Right ventricle myocardium superior (tissue), 1 donor: ENCODE measurements around the gene MVP. TPM values are rescaled to one million over a fixed set of nuclear protein-coding genes. Genes with fewer than 3 reads are reported as not detected.
A peak's percentile ranks its signal among the peaks of the same experiment; 100 is the strongest.
"Not testable (repeated sequence)": the region's sequence is repeated elsewhere in the genome, so short reads cannot be mapped to it uniquely, and the experiment has no call there.

ENCODE experiments used
- ATAC-seq: fragments of 200-7000 bp; cut with Tn5 transposase; one replicate; pipeline ENCODE4 v1.9.1; 2020; ENCODE audit warnings: mild to moderate bottlenecking; ENCODE audit not compliant: poor library complexity
- DNase-seq: peaks from one replicate; pipeline ENCODE4 v3.0.0-alpha.2; 2020
- intact Hi-C: fragments of 100-400 bp; cut with DNase I; formaldehyde crosslinking; loops from one replicate; pipeline ENCODE4 v1.11.2; 2022
- total RNA-seq: library from RNA; stranded (reverse); fragmentation: NEBNext Ultra II Directional; extraction: Animal tissue kit (Norgen Biotek cat#: 25700); gene quantifications from one replicate; pipeline ENCODE4 v1.2.1, GENCODE V29; 2021
- donor health status: DM: no; HTN: yes; CAD: no; lungs with severe emphysema.

The MVP gene
- total RNA-seq, 1 donor from 2014 or later, result 45.5 TPM

DNA sequence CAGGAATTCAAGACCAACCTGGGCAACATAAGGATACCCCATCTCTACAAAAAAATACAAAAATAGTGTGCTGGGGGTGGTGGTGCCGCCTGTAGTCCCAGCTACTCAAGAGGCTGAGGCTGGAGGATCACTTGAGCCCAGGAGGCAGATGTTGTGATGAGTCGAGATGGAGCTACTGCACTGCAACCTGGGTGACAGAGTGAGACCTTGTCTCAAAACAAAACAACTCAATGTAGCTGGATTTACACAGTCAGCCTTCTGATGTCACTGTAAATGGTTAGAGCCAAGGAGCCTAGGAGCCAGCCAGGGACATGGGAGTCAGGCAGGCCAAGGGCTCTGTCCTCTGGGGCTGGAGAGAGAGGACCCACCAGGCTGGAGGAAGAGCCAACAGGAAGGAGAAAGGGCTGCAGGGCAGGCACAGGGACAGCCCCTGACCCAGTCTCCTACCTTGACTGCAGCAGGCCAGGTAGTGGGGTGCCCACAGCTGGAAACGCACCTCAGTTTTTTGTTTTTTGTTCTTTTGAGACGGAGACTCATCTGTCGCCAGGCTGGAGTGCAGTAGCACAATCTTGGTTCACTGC lies 34.3 kb downstream of the MVP start:
- ATAC-seq, result no peak
- DNase-seq, result no peak
- intact Hi-C loops, result no loop called here

- ATAC-seq, result no peak
- intact Hi-C loops, result no loop called here
- no peak for DNase-seq
Observed at GRCh38 chr16:29857133-29857760, 37.0 kb downstream of the MVP start.

DNA sequence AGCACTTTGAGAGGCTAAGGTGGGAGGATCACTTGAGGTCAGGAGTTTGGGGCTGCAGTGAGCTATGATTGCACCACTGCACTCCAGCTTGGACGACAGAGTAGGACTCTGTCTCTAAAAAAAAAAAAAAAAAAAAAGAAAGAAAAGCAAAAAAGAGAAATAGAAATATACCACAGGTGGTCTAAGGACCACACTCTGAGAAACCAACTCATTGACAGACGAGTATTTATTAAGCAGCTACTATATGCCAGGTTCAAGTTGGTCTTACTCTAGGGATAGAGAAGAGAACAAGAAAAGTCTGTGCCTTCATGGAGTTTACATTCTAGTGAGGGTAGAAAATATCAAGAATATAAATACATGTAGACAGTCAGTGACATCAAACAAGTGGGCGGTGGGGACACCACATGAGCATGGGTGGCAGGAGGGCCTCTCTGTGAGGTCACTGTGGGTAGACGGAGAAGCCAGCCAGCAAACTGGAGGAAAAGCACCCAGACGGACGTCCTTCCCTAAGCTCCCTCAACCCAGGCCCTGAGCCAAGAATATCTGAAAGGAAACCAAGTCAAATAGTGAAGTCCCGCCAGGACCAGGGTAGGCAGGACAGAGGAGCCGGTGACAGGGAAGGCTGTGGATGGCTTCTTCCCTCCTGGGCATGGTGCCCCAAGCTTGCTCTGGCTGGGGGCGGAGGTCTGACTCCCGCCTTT lies 38.0 kb downstream of the MVP start:
- ATAC-seq (no peak), DNase-seq (no peak)
- intact Hi-C loops, result no loop called here

DNA sequence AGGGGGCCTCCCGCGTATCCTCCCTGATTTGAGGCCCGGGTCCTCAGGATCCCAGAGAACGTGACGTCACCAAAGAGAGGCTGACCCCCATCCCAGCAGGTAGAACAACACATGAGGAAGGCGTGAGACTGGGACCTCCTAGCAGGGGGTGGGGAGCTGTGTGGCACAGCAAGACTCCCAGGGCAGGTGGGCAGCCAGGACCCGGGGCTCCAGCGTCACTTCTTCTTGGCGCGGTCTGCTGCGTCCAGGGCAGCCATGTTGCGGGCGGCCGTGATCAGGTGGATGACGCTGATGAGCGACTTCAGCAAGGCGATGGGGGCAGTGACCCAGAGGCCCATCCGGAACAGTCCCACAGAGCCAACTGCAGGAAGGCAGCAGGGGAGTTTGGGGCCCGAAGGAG lies 38.7 kb downstream of the MVP start:
- no peak for ATAC-seq
- DNase-seq, result no peak
- intact Hi-C loops, result no loop called here

DNA sequence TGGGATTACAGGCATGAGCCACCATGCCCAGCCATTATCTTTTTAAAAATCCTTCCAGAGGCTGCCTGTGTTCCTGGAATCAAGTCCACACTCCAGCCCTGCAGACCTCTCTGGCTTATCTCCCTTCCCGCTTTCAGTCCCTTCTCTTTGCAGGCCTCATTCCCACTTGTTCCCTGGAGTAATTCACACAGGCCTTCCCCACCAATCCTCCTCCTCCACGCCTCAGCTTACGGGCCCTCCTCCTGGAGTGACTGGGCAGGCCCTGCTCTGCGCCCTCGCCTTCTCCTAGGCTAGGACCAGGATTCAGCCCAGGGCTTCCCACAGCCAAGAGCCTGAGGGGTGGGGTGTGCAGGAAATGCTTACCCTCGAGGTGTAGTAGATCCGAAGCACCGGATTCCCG lies 40.0 kb downstream of the MVP start:
- intact Hi-C loops, result no loop called here
- ATAC-seq (peak; percentile 9), DNase-seq (peak; percentile 67)

GRCh38 chr16:29862383-29862883 lies 42.2 kb downstream of the MVP start:
- intact Hi-C loops, result no loop called here
- no peak for DNase-seq

GRCh38 chr16:29862884-29863668 lies 42.8 kb downstream of the MVP start, which contains the start of gene CDIPT:
Gene CDIPT, minus strand, starts transcription at chr16:29863226. Its CDS starts 369 bp downstream, at chr16:29862857.
- intact Hi-C loops, result no loop called here
- DNase-seq (peak; percentile 95), ATAC-seq (peak; percentile 97)

More at GRCh38 chr16:29862383-29862883, 42.2 kb downstream of the MVP start:
- peak; percentile 19 for ATAC-seq

- ATAC-seq (no peak), DNase-seq (no peak)
- intact Hi-C loops, result no loop called here
Observed at GRCh38 chr16:29863669-29863984, 43.4 kb downstream of the MVP start.

DNA sequence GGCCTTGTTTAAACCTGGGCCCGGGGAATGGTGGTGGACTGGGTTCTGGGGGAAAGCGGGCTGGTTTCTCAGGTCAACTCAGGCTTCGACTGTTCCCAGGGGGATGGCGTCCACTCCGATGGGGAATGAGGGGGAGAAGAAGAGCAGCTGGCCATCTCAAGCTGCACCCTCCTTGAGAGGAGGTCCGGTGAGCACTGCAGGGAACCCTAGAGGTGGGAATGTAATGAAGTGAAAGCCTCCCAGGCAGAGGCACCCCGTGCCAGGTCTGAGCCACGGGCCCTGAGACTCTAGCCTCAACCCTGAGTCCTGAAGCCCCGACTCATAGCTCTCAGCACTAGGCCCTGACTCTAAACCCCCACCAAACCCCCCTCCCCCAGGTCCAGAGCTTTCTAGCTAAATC lies 43.9 kb downstream of the MVP start:
- DNase-seq, result no peak
- ATAC-seq, result no peak
- intact Hi-C loops, result no loop called here

GRCh38 chr16:29868396-29869009 lies 48.2 kb downstream of the MVP start:
- intact Hi-C loops, result no loop called here
- ATAC-seq (no peak), DNase-seq (no peak)

DNA sequence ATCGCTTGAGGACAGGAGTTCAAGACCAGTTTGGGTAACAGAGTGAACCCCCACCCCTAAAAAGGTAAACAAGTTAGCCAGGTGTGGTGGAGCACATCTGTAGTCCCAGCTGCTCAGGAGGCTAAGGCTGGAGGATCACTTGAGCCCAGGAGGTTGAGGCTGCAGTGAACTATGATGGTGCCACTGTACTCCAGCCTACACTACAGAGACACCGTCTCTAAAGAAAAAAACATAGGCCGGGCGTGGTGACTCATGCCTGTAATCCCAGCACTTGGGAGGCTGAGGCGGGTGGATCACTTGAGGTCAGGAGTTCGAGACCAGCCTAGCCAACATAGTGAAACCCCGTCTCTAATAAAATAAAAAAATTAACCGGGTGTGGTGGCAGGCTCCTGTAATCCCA lies 48.8 kb downstream of the MVP start:
- intact Hi-C loops, DNase-seq, ATAC-seq: not testable (repeated sequence)

GRCh38 chr16:29871822-29872546 lies 51.7 kb downstream of the MVP start:
- intact Hi-C loops, result loop anchor here (10.0 kb wide), 2 partner anchors 63 to 133 kb away; no protein-coding TSS in a partner anchor
- ATAC-seq, result no peak
- no peak for DNase-seq

DNA sequence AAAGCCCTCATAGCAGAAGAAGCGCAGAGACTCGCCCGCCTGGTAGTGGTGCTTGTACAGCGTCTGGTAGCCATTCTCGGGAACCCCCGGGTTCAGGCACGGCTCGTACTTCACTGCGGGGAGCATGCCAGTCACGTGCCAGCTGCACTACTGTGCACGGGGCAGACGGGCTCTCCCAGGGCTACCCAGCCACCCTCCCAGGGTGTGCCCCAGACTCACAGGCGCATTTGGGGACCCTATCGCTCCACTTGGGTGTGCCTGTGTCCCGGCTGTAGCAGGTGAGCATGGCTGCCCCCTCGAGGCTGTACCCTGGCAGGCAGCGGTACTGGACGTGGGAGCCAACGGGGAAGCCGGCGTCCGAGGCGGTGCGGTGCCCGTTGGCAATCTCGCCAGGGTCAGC lies 53.1 kb downstream of the MVP start:
- DNase-seq, result no peak
- intact Hi-C loops, result loop anchor here (10.0 kb wide), 2 partner anchors 61 to 131 kb away; no protein-coding TSS in a partner anchor
- ATAC-seq, result no peak

GRCh38 chr16:29875206-29875605 lies 54.9 kb downstream of the MVP start:
- ATAC-seq, result no peak
- no peak for DNase-seq
- intact Hi-C loops, result loop anchor here (10.0 kb wide), 2 partner anchors 60 to 130 kb away; no protein-coding TSS in a partner anchor

DNA sequence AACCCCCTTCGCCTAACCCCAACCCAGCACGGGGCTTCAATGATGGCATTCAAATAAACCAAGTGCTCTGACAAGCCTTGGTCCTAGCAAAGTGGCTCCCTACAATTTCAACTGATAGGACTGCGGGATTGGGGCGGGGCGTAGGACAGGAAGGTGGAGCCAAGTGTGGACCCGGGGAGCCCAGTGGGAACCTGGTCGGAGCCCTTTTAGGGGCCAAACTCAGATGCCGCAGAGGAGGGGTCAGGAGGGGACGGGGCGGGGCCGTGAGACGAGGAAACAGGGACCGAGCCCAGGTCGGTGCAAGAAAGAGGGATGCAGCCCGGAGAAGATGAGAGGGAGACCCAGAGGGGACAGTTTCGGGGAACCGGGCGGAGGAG lies 55.9 kb downstream of the MVP start:
- DNase-seq, result no peak
- intact Hi-C loops, result loop anchor here (10.0 kb wide), 2 partner anchors 59 to 129 kb away; no protein-coding TSS in a partner anchor
- ATAC-seq, result no peak

- peak; percentile 27 for ATAC-seq
- intact Hi-C loops, result loop anchor here (10.0 kb wide), 2 partner anchors 58 to 128 kb away; no protein-coding TSS in a partner anchor
Observed at GRCh38 chr16:29876594-29877249, 56.5 kb downstream of the MVP start.

GRCh38 chr16:29877266-29877961 lies 57.2 kb downstream of the MVP start:
- DNase-seq (no peak), ATAC-seq (no peak)
- intact Hi-C loops, result loop anchor here (10.0 kb wide), 2 partner anchors 57 to 127 kb away; no protein-coding TSS in a partner anchor

More at GRCh38 chr16:29876594-29877249, 56.5 kb downstream of the MVP start:
- no peak for DNase-seq
